D721Med (cell line): ENCODE data around the gene IL6ST.

Experiments
- DNase-seq: peaks from one replicate; pipeline ENCODE4 v3.0.0; 2011; ENCODE audit warnings: low spot score; ENCODE audit not compliant: insufficient read length
- FAIRE-seq: peaks from 2 replicates; lab custom pipeline; 2011; peaks lifted over from hg19 to GRCh38; lab: Jason Lieb, UNC
- CTCF ChIP-seq: IDR thresholded peaks from 2 replicates; pipeline ENCODE4 v1.5.1; 2012; ENCODE audit warnings: mild to moderate bottlenecking, control low read depth; ENCODE audit not compliant: insufficient read depth; ENCODE audit errors: missing control alignments

The IL6ST gene

GRCh38 chr5:55917402-55918086 is 77.2 kb downstream of the IL6ST start:
- no peak for DNase-seq
- no peak for TF ChIP-seq CTCF
- no peak for FAIRE-seq

GRCh38 chr5:55916986-55917385 is 77.8 kb downstream of the IL6ST start:
- TF ChIP-seq CTCF, result no peak
- DNase-seq (no peak), FAIRE-seq (no peak)

- no peak for TF ChIP-seq CTCF
- DNase-seq, result no peak
- no peak for FAIRE-seq
Observed at GRCh38 chr5:55915783-55916182, 79.0 kb downstream of the IL6ST start.

- FAIRE-seq (no peak), DNase-seq (no peak)
- no peak for TF ChIP-seq CTCF
Observed at GRCh38 chr5:55914971-55915370, 79.8 kb downstream of the IL6ST start.

- no peak for TF ChIP-seq CTCF
- FAIRE-seq (no peak), DNase-seq (no peak)
Observed at GRCh38 chr5:55913466-55914413, 81.0 kb downstream of the IL6ST start.

- TF ChIP-seq CTCF, result no peak
- no peak for DNase-seq
- FAIRE-seq, result no peak
Observed at GRCh38 chr5:55911784-55912653, 82.7 kb downstream of the IL6ST start.
